Peyer's patch (tissue), 4 donors: Measurements from ENCODE around the gene GDPD5. TPM values are rescaled to one million over a fixed set of nuclear protein-coding genes. Genes with fewer than 3 reads are reported as not detected.

ENCODE experiments used
- DNase-seq, 3 donors: peaks; one replicate each; pipeline ENCODE4 v3.0.0-alpha.2; 2017 to 2019
- H3K27ac ChIP-seq, 4 donors: fragments of 200-600 bp; sonication (generic); one replicate each; pipeline ENCODE4 v1.5.1; 2016 to 2019
- H3K27me3 ChIP-seq, 2 donors: fragments of 200-600 bp; sonication (generic); one replicate each; pipeline ENCODE4 v1.5.1; 2019
- H3K36me3 ChIP-seq, 3 donors: fragments of 200-600 bp; sonication (generic); one replicate each; pipeline ENCODE4 v1.5.1; 2016 to 2019
- H3K4me1 ChIP-seq, 4 donors: fragments of 200-600 bp; sonication (generic); one replicate each; pipeline ENCODE4 v1.5.1; 2016 to 2019
- H3K4me3 ChIP-seq, 4 donors: fragments of 200-600 bp; sonication (generic); 1 replicate in 3 of 4; 2 replicates in 1 of 4; pipeline ENCODE4 v1.5.1; 2016 to 2019; ENCODE audit warnings: mild to moderate bottlenecking in 1 of 4
- H3K9me3 ChIP-seq, 4 donors: fragments of 200-600 bp; sonication (generic); one replicate each; pipeline ENCODE4 v1.5.1; 2016 to 2019; ENCODE audit warnings: mild to moderate bottlenecking in 1 of 4
- POLR2A ChIP-seq, 2 donors: fragments of 450-650 bp; IDR thresholded peaks; one replicate each; pipeline ENCODE4 v1.5.1; 2017; ENCODE audit warnings: antibody characterized with exemption in 2 of 2, mild to moderate bottlenecking in 2 of 2, moderate library complexity in 2 of 2
- total RNA-seq, 4 donors: library from RNA; depleted of rRNA; stranded (reverse); fragments of >200 nt; gene quantifications; one replicate each; pipeline ENCODE4 v1.1.0, GENCODE V29; 2016
- TF ChIP-seq, protein P1 (sequence below), 6 experiments: fragments of 450-650 bp in 4 of 6; fragments of 200-600 bp in 2 of 6; sonication (generic) in 1 of 6; IDR thresholded peaks; one replicate each; pipeline ENCODE4 v1.5.1; 2017 to 2019; ENCODE audit warnings: antibody characterized with exemption in 6 of 6, mild to moderate bottlenecking in 3 of 6, moderate library complexity in 1 of 6

The GDPD5 gene
- total RNA-seq, 4 donors from 2014 or later = 2.5 to 48.9 (median 22.2) TPM

GRCh38 chr11:75505916-75506692 lies 19.6 kb downstream of the GDPD5 start:
- Histone ChIP-seq H3K4me3 (no peak overlapping the region), H3K27me3 (no peaks in the 10 kb centered on the region), H3K9me3 (no peaks in the 10 kb centered on the region), H3K27ac (no peak overlapping the region), H3K4me1 (peaks cover 0 to 8% (median 4%) of the 10 kb centered on the region in 4 donors), H3K36me3 (no peaks in the 10 kb centered on the region)
- TF ChIP-seq POLR2A (IDR thresholded peaks at IDR 0.05) = no peak
- TF ChIP-seq, protein P1, sequence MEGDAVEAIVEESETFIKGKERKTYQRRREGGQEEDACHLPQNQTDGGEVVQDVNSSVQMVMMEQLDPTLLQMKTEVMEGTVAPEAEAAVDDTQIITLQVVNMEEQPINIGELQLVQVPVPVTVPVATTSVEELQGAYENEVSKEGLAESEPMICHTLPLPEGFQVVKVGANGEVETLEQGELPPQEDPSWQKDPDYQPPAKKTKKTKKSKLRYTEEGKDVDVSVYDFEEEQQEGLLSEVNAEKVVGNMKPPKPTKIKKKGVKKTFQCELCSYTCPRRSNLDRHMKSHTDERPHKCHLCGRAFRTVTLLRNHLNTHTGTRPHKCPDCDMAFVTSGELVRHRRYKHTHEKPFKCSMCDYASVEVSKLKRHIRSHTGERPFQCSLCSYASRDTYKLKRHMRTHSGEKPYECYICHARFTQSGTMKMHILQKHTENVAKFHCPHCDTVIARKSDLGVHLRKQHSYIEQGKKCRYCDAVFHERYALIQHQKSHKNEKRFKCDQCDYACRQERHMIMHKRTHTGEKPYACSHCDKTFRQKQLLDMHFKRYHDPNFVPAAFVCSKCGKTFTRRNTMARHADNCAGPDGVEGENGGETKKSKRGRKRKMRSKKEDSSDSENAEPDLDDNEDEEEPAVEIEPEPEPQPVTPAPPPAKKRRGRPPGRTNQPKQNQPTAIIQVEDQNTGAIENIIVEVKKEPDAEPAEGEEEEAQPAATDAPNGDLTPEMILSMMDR (IDR thresholded peaks at IDR 0.05) = no peak
- DNase-seq = no peak

- H3K27ac ChIP-seq = no peak overlapping the region
- no peaks in the 10 kb centered on the region for H3K27me3 ChIP-seq
- H3K36me3 ChIP-seq = no peaks in the 10 kb centered on the region
- TF ChIP-seq POLR2A (IDR thresholded peaks at IDR 0.05) = no peak
- TF ChIP-seq, protein P1 (IDR thresholded peaks at IDR 0.05) = no peak
- no peaks in the 10 kb centered on the region for H3K9me3 ChIP-seq
- no peak overlapping the region for H3K4me3 ChIP-seq
- no peak for DNase-seq
- H3K4me1 ChIP-seq = peaks cover 0 to 8% (median 4%) of the 10 kb centered on the region in 4 donors
Observed at GRCh38 chr11:75504501-75504900, 21.2 kb downstream of the GDPD5 start.

- H3K9me3 ChIP-seq = no peaks in the 10 kb centered on the region
- no peaks in the 10 kb centered on the region for H3K27me3 ChIP-seq
- TF ChIP-seq, protein P1 (IDR thresholded peaks at IDR 0.05) = no peak
- no peak for TF ChIP-seq POLR2A (IDR thresholded peaks at IDR 0.05)
Observed at GRCh38 chr11:75503531-75504099, 22.1 kb downstream of the GDPD5 start.

GRCh38 chr11:75502138-75502537 lies 23.6 kb downstream of the GDPD5 start:
- H3K4me1 ChIP-seq = no peaks in the 10 kb centered on the region
- no peak overlapping the region for H3K4me3 ChIP-seq
- no peaks in the 10 kb centered on the region for H3K9me3 ChIP-seq
- no peak for DNase-seq
- no peak overlapping the region for H3K27ac ChIP-seq
- H3K36me3 ChIP-seq = no peaks in the 10 kb centered on the region
- no peak for TF ChIP-seq POLR2A (IDR thresholded peaks at IDR 0.05)
- TF ChIP-seq, protein P1 (IDR thresholded peaks at IDR 0.05) = no peak
- H3K27me3 ChIP-seq = no peaks in the 10 kb centered on the region

More at GRCh38 chr11:75503531-75504099, 22.1 kb downstream of the GDPD5 start:
- H3K27ac ChIP-seq = no peak overlapping the region
- H3K36me3 ChIP-seq = no peaks in the 10 kb centered on the region
- no peak overlapping the region for H3K4me3 ChIP-seq
- DNase-seq = peak in 2 of 3 donors; percentile 57 to 71
- H3K4me1 ChIP-seq = peaks cover 0 to 3% (median 1%) of the 10 kb centered on the region in 4 donors

DNA sequence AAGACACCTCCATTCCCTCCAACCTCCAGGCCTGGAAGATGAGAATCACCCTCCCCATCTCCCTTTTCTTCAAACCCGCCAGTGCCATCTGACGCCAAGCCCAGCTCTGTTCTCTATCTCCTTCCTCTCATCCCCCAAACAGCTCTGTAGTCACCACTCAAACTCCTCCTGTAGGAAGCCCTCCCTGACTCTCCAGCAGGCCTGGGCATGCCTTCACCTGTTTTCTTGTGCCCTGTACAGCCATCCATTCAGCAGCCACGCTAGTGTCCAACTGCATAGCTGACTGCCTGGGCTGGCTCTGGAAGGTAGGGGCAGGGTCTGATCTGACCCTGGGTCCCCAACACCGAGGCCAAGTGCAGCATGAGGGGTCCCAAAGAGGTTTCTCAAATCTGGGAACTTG lies 25.0 kb downstream of the GDPD5 start:
- no peaks in the 10 kb centered on the region for H3K9me3 ChIP-seq
- no peak overlapping the region for H3K27ac ChIP-seq
- TF ChIP-seq, protein P1 (IDR thresholded peaks at IDR 0.05) = no peak
- no peak for TF ChIP-seq POLR2A (IDR thresholded peaks at IDR 0.05)
- DNase-seq = no peak
- H3K4me3 ChIP-seq = no peak overlapping the region
- no peaks in the 10 kb centered on the region for H3K36me3 ChIP-seq
- H3K27me3 ChIP-seq = no peaks in the 10 kb centered on the region
- no peaks in the 10 kb centered on the region for H3K4me1 ChIP-seq
